Fibroblast of lung (primary cell): Measurements from ENCODE around the gene VEPH1. TPM values are rescaled to one million over a fixed set of nuclear protein-coding genes. Genes with fewer than 3 reads are reported as not detected.

Source experiments
- DNase-seq, 2 donors: peaks; one replicate each; pipeline versions ENCODE4 v3.0.0 to v3.0.0-alpha.2; 2010; ENCODE audit warnings: low read depth in 2 of 2
- H2AFZ ChIP-seq: 2 replicates; pipeline ENCODE4 v1.5.1; 2012; ENCODE audit warnings: low read length, control low read depth, inconsistent platforms
- H3K27ac ChIP-seq: 2 replicates; pipeline ENCODE4 v1.5.1; 2011; ENCODE audit warnings: low read length, control low read depth; ENCODE audit not compliant: insufficient read depth
- H3K27me3 ChIP-seq: 2 replicates; pipeline ENCODE4 v1.5.1; 2011; ENCODE audit warnings: mild to moderate bottlenecking, low read length; ENCODE audit not compliant: control insufficient read depth, insufficient read depth
- H3K36me3 ChIP-seq: 2 replicates; pipeline ENCODE4 v1.5.1; 2011; ENCODE audit warnings: low read length; ENCODE audit not compliant: control insufficient read depth, insufficient read depth
- H3K4me1 ChIP-seq: 2 replicates; pipeline ENCODE4 v1.5.1; 2011; ENCODE audit warnings: low read length; ENCODE audit not compliant: control insufficient read depth, insufficient read depth; ENCODE audit errors: extremely low read depth
- H3K4me2 ChIP-seq: 2 replicates; pipeline ENCODE4 v1.5.1; 2011; ENCODE audit warnings: low read length, control low read depth; ENCODE audit not compliant: insufficient read depth; ENCODE audit errors: extremely low read depth
- H3K4me3 ChIP-seq, 4 experiments: fragments of 200-600 bp in 1 of 4; sonication (generic) in 1 of 4; replicated peaks in 1 of 4; 2 replicates each; pipeline ENCODE4 v1.5.1; 2011 to 2016; ENCODE audit warnings: low read length in 4 of 4, low read depth in 3 of 4, mild to moderate bottlenecking in 3 of 4, control low read depth in 2 of 4, inconsistent platforms in 1 of 4, mixed read lengths in 1 of 4; ENCODE audit not compliant: insufficient read depth in 1 of 4; ENCODE audit errors: control extremely low read depth in 1 of 4
- H3K79me2 ChIP-seq: 2 replicates; pipeline ENCODE4 v1.5.1; 2012; ENCODE audit warnings: mild to moderate bottlenecking, low read length, inconsistent platforms; ENCODE audit not compliant: control insufficient read depth, insufficient read depth
- H3K9ac ChIP-seq: 2 replicates; pipeline ENCODE4 v1.5.1; 2011; ENCODE audit warnings: mild to moderate bottlenecking, low read length, control low read depth; ENCODE audit not compliant: insufficient read depth
- H3K9me3 ChIP-seq: 2 replicates; pipeline ENCODE4 v1.5.1; 2012; ENCODE audit warnings: low read depth, low read length; ENCODE audit not compliant: control insufficient read depth, insufficient read depth
- H4K20me1 ChIP-seq: 2 replicates; pipeline ENCODE4 v1.5.1; 2011; ENCODE audit warnings: low read length; ENCODE audit not compliant: control insufficient read depth, insufficient read depth; ENCODE audit errors: extremely low read depth
- CTCF ChIP-seq, 2 donors: IDR thresholded peaks in 1 of 2; conservative IDR thresholded peaks in 1 of 2; 1 replicate in 1 of 2; 2 replicates in 1 of 2; pipeline ENCODE4 v1.5.1; 2011 to 2012; ENCODE audit warnings: low read length in 2 of 2, control low read depth in 1 of 2, inconsistent platforms in 1 of 2, low read depth in 1 of 2, mild to moderate bottlenecking in 1 of 2
- EZH2 ChIP-seq: IDR thresholded peaks from 2 replicates; pipeline ENCODE4 v1.5.1; 2012; ENCODE audit warnings: low read length, control low read depth, mild to moderate bottlenecking; ENCODE audit errors: missing control alignments
- polyA plus RNA-seq, 2 donors: library from polyadenylated mRNA; depleted of rRNA in 1 of 2; stranded (reverse) in 1 of 2; unstranded in 1 of 2; fragments of >200 nt; gene quantifications; 2 replicates each; pipeline ENCODE4 v1.2.1, GENCODE V29; 2011 to 2012; ENCODE audit warnings: missing spikeins in 1 of 2
- total RNA-seq: library from RNA; depleted of rRNA; stranded (reverse); fragments of >200 nt; gene quantifications from 2 replicates; pipeline ENCODE4 v1.2.1, GENCODE V29; 2014

VEPH1 gene
- total and polyA plus RNA-seq, 2 donors (not counting 1 experiment from before 2014, with no cell fraction given): 13.1 to 34.7 TPM

GRCh38 chr3:157501863-157502262 lies 1.4 kb downstream of the VEPH1 start:
- no peak for DNase-seq

GRCh38 chr3:157500232-157500631 lies 3.0 kb downstream of the VEPH1 start:
- TF ChIP-seq CTCF (conservative IDR thresholded peaks at IDR 0.05 in 1 of 2, IDR thresholded peaks at IDR 0.05 in 1 of 2; ENCODE audit: low read depth in 1 of 2, low read length in 2 of 2): no peak
- H3K9me3 ChIP-seq: no peaks in the 10 kb centered on the region
- H3K27me3 ChIP-seq: no peaks in the 10 kb centered on the region
- no peaks in the 10 kb centered on the region for H4K20me1 ChIP-seq
- no peaks in the 10 kb centered on the region for H3K36me3 ChIP-seq
- H3K4me2 ChIP-seq: peak overlapping the region; percentile 89
- no peak for DNase-seq
- peaks cover 3% of the 10 kb centered on the region for H3K4me1 ChIP-seq
- no peak overlapping the region for H3K27ac ChIP-seq
- H3K79me2 ChIP-seq: no peaks in the 10 kb centered on the region
- H3K4me3 ChIP-seq: peak overlapping the region in 2 of 4 experiments; percentile 51 to 54
- no peak overlapping the region for H3K9ac ChIP-seq
- H2AFZ ChIP-seq: peak overlapping the region; percentile 84

More at GRCh38 chr3:157501863-157502262, 1.4 kb downstream of the VEPH1 start:
- Histone ChIP-seq H3K4me3 (no peak overlapping the region), H3K27ac (no peak overlapping the region), H4K20me1 (no peaks in the 10 kb centered on the region), H3K4me2 (no peak overlapping the region), H3K9ac (no peak overlapping the region), H3K4me1 (peaks cover 3% of the 10 kb centered on the region), H2AFZ (no peak overlapping the region), H3K36me3 (no peaks in the 10 kb centered on the region), H3K9me3 (no peaks in the 10 kb centered on the region), H3K27me3 (no peaks in the 10 kb centered on the region), H3K79me2 (no peaks in the 10 kb centered on the region)
- TF ChIP-seq CTCF (conservative IDR thresholded peaks at IDR 0.05 in 1 of 2, IDR thresholded peaks at IDR 0.05 in 1 of 2; ENCODE audit: low read depth in 1 of 2, low read length in 2 of 2) (no peak), EZH2 (no peak)

- H3K4me1 ChIP-seq: peaks cover 3% of the 10 kb centered on the region
- H3K79me2 ChIP-seq: no peaks in the 10 kb centered on the region
- H3K27ac ChIP-seq: no peak overlapping the region
- H2AFZ ChIP-seq: peak overlapping the region; percentile 84
- no peak for TF ChIP-seq CTCF (conservative IDR thresholded peaks at IDR 0.05 in 1 of 2, IDR thresholded peaks at IDR 0.05 in 1 of 2; ENCODE audit: low read depth in 1 of 2, low read length in 2 of 2)
- TF ChIP-seq EZH2: no peak
- no peaks in the 10 kb centered on the region for H3K9me3 ChIP-seq
- DNase-seq: peak in 1 of 2 donors; percentile 49
- peak overlapping the region; percentile 89 for H3K4me2 ChIP-seq
- H3K9ac ChIP-seq: peak overlapping the region; percentile 8
- H4K20me1 ChIP-seq: no peaks in the 10 kb centered on the region
- H3K4me3 ChIP-seq: peak overlapping the region; percentile 44 to 54 (median 50)
- no peaks in the 10 kb centered on the region for H3K36me3 ChIP-seq
- H3K27me3 ChIP-seq: no peaks in the 10 kb centered on the region
Measured at GRCh38 chr3:157499342-157499963, 3.8 kb downstream of the VEPH1 start.
